ENCODE data around the gene DAW1. TPM values are rescaled to one million over a fixed set of nuclear protein-coding genes. Genes with fewer than 3 reads are reported as not detected.

The DAW1 gene
- total RNA-seq, 1 experiment from 2014 or later, result 0.37 TPM

DNA sequence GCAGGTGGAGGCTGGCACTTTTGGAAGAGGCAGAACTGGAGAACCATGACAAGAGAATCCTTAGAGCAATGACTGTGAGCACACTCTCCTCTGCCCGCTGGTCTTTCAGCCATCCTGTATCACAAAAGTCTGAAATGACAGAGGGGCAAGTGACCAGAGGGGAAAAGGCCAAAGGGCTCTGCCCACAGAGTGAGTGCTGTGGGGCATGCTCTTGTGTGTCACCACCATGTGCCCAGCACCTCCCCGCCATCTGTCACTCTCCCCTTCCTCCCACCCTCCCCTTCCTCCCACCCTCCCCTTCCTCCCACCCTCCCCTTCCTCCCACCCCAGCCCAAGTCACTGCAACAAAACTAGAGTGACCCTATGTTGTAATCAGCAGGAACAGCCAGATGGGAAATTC lies 31.9 kb downstream of the DAW1 start:
- H3K9me3 ChIP-seq (ENCODE audit: control insufficient read depth, low read depth, low read length), result no peaks in the 10 kb centered on the region
- no peak overlapping the region for H3K56ac ChIP-seq (ENCODE audit: insufficient read length, low read depth, low read length)
- no peak overlapping the region for H2BK20ac ChIP-seq (ENCODE audit: low read depth, low read length, poor library complexity, severe bottlenecking)
- no peak overlapping the region for H2BK12ac ChIP-seq (ENCODE audit: insufficient read length, low read depth, low read length)
- no peaks in the 10 kb centered on the region for H3K23me2 ChIP-seq (ENCODE audit: insufficient read length, low read depth, low read length, poor library complexity, severe bottlenecking)
- H2BK5ac ChIP-seq (ENCODE audit: insufficient read length, low read length), result no peak overlapping the region
- H2AFZ ChIP-seq (ENCODE audit: low read length), result no peak overlapping the region
- DNase-seq, result no peak
- H3K27me3 ChIP-seq (ENCODE audit: insufficient read depth, low read length), result no peaks in the 10 kb centered on the region
- Mint-ChIP-seq H3K36me3 (ENCODE audit: insufficient read depth in 1 of 3, low read depth in 3 of 3) (no peaks in the 10 kb centered on the region), H3K4me3 (no peak overlapping the region), H3K4me1 (no peaks in the 10 kb centered on the region), H3K27ac (no peak overlapping the region), H3K9me3 (no peaks in the 10 kb centered on the region), H3K27me3 (ENCODE audit: low read depth) (no peaks in the 10 kb centered on the region; the same call in 1 of the 2 replicates)
- H3K4me1 ChIP-seq (ENCODE audit: insufficient read depth, low read length), result no peaks in the 10 kb centered on the region
- no peak overlapping the region for H3K23ac ChIP-seq (ENCODE audit: insufficient read length, low read depth, low read length)
- no peaks in the 10 kb centered on the region for H4K20me1 ChIP-seq (ENCODE audit: control insufficient read depth, insufficient read depth, insufficient read length)
- H3K4me2 ChIP-seq (ENCODE audit: insufficient read depth, insufficient read length, low read length), result no peak overlapping the region
- H2BK15ac ChIP-seq (ENCODE audit: low read depth, low read length), result no peak overlapping the region
- no peaks in the 10 kb centered on the region for H3K79me2 ChIP-seq (ENCODE audit: insufficient read depth, low read length)
- no peak overlapping the region for H2AK5ac ChIP-seq (ENCODE audit: insufficient read length, low read length)
- H4K91ac ChIP-seq (ENCODE audit: insufficient read length, low read depth, low read length), result no peak overlapping the region
- no peak overlapping the region for H3K9ac ChIP-seq (ENCODE audit: extremely low read depth, insufficient read length, low read length)
- no peak overlapping the region for H4K5ac ChIP-seq (ENCODE audit: insufficient read length, low read depth, low read length)
- H3K27ac ChIP-seq (ENCODE audit: insufficient read length, low read depth, low read length), result no peak overlapping the region
- TF ChIP-seq, protein P1, sequence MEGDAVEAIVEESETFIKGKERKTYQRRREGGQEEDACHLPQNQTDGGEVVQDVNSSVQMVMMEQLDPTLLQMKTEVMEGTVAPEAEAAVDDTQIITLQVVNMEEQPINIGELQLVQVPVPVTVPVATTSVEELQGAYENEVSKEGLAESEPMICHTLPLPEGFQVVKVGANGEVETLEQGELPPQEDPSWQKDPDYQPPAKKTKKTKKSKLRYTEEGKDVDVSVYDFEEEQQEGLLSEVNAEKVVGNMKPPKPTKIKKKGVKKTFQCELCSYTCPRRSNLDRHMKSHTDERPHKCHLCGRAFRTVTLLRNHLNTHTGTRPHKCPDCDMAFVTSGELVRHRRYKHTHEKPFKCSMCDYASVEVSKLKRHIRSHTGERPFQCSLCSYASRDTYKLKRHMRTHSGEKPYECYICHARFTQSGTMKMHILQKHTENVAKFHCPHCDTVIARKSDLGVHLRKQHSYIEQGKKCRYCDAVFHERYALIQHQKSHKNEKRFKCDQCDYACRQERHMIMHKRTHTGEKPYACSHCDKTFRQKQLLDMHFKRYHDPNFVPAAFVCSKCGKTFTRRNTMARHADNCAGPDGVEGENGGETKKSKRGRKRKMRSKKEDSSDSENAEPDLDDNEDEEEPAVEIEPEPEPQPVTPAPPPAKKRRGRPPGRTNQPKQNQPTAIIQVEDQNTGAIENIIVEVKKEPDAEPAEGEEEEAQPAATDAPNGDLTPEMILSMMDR (conservative IDR thresholded peaks at IDR 0.05), result no peak
- no peak overlapping the region for H3K18ac ChIP-seq (ENCODE audit: insufficient read length, low read depth, low read length)
- no peaks in the 10 kb centered on the region for H3K79me1 ChIP-seq (ENCODE audit: insufficient read depth, low read depth, low read length, poor library complexity, severe bottlenecking)
- WGBS (ENCODE audit: extremely low coverage, insufficient read length, low lambda C conversion rate), result no CpG with 5 or more reads among the region's 2 CpGs
- H3K14ac ChIP-seq (ENCODE audit: insufficient read depth, low read length), result no peak overlapping the region
- H3T11ph ChIP-seq (ENCODE audit: low read length), result no peak overlapping the region
- H4K8ac ChIP-seq (replicated peaks; ENCODE audit: insufficient read length, low read depth, low read length), result no peak overlapping the region
- H2BK120ac ChIP-seq (ENCODE audit: low read depth, low read length, poor library complexity, severe bottlenecking), result no peak overlapping the region
- H3K4ac ChIP-seq (ENCODE audit: low read depth, low read length), result no peak overlapping the region

Data from H9 (cell line).